ENCODE data around the gene RAD51B.

RAD51B gene

GRCh38 chr14:68638141-68638999 lies 818.8 kb downstream of the RAD51B start:
- no peak overlapping the region for H3K4me3 ChIP-seq (ENCODE audit: low read depth, low read length)
- TF ChIP-seq, protein P1, sequence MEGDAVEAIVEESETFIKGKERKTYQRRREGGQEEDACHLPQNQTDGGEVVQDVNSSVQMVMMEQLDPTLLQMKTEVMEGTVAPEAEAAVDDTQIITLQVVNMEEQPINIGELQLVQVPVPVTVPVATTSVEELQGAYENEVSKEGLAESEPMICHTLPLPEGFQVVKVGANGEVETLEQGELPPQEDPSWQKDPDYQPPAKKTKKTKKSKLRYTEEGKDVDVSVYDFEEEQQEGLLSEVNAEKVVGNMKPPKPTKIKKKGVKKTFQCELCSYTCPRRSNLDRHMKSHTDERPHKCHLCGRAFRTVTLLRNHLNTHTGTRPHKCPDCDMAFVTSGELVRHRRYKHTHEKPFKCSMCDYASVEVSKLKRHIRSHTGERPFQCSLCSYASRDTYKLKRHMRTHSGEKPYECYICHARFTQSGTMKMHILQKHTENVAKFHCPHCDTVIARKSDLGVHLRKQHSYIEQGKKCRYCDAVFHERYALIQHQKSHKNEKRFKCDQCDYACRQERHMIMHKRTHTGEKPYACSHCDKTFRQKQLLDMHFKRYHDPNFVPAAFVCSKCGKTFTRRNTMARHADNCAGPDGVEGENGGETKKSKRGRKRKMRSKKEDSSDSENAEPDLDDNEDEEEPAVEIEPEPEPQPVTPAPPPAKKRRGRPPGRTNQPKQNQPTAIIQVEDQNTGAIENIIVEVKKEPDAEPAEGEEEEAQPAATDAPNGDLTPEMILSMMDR (IDR thresholded peaks at IDR 0.05; ENCODE audit: borderline replicate concordance, insufficient read depth, low read depth, low read length): no peak

- TF ChIP-seq, protein P1 (IDR thresholded peaks at IDR 0.05; ENCODE audit: borderline replicate concordance, insufficient read depth, low read depth, low read length): no peak
- no peak overlapping the region for H3K4me3 ChIP-seq (ENCODE audit: low read depth, low read length)
These were observed 819.6 kb downstream of the RAD51B start for GRCh38 chr14:68639000-68639757.

DNA sequence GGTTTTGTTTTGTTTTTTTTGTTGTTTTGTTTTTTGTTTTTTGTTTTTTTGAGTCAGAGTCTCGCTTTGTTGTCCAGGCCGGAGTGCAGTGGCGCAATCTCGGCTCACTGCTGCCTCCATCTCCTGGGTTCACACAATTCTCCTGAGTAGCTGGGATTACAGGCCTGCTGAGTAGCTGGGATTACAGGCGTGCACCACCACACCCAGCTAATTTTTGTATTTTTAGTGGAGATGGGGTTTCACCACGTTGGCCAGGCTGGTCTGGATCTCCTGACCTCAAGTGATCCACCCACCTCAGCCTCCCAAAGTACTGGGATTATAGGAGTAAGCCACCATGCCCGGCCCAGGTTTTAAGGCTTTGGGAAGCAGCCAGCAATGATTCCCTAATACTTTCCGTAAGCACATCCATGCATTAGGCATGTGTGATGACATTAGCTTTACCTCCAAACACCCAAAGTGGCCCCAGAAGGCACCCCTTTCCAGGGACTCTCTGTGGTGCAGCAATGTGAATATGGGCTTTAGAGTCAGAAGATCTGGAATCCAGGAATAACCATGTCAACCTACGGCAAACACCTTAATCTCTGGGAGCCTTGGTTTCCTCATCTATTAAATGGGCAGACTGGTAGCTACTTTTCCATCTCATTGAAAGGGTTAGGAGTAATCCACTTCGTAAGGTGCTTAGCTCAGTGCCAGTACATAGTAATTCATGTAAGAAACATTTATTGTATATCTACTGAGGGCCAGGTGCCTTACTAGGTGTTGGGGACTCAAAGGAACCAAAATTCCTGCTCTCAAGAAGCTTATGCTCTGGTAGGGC lies 820.4 kb downstream of the RAD51B start:
- TF ChIP-seq, protein P1 (IDR thresholded peaks at IDR 0.05; ENCODE audit: borderline replicate concordance, insufficient read depth, low read depth, low read length): no peak
- H3K4me3 ChIP-seq (ENCODE audit: low read depth, low read length): no peak overlapping the region

DNA sequence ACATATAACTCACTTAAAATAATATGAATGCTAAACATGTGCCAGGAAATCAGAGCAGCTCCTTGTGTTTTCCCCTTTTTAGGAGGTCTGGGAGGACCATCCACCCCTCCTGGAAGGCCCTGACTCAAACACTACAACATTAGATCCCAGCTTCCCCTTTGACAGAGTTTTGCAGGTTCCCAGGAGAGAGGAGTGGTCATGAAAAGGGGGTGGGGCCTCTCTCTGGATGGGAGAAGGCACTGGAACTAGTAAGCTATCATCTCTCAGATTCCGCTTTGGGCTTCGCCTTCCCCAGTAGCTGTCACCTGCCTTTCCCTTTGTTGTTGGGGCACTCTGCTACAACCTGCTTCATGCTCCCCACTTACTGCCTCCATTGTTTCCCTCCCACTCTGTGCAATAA lies 824.1 kb downstream of the RAD51B start:
- H3K4me3 ChIP-seq (ENCODE audit: low read depth, low read length): no peak overlapping the region
- TF ChIP-seq, protein P1 (IDR thresholded peaks at IDR 0.05; ENCODE audit: borderline replicate concordance, insufficient read depth, low read depth, low read length): no peak

- TF ChIP-seq, protein P1 (IDR thresholded peaks at IDR 0.05; ENCODE audit: borderline replicate concordance, insufficient read depth, low read depth, low read length): no peak
- no peak overlapping the region for H3K4me3 ChIP-seq (ENCODE audit: low read depth, low read length)
These were observed 824.5 kb downstream of the RAD51B start for GRCh38 chr14:68644101-68644500.

GRCh38 chr14:68645371-68645770 lies 825.8 kb downstream of the RAD51B start:
- TF ChIP-seq, protein P1 (IDR thresholded peaks at IDR 0.05; ENCODE audit: borderline replicate concordance, insufficient read depth, low read depth, low read length): no peak
- H3K4me3 ChIP-seq (ENCODE audit: low read depth, low read length): no peak overlapping the region
